Adipose tissue (tissue), 3 donors: ENCODE measurements around the gene C6orf163. TPM values are rescaled to one million over a fixed set of nuclear protein-coding genes. Genes with fewer than 3 reads are reported as not detected.

ENCODE experiments used
- H3K27ac ChIP-seq: one replicate; pipeline ENCODE4 v1.5.1; 2013; ENCODE audit warnings: low read depth, low read length
- WGBS, 3 donors: extraction: QIAGEN DNeasy Blood & Tissue Kit; methylation state at CpG; one replicate each; pipeline ENCODE4 v1.1.7; 2013; 5-methylcytosine and 5-hydroxymethylcytosine counted together
- polyA plus RNA-seq, 3 donors: library from polyadenylated mRNA; stranded (reverse); fragments of 200-250 nt; gene quantifications; one replicate each; pipeline ENCODE4 v1.2.3, GENCODE V29; 2013
- donor health status: healthy with polysubstance abuse.
- donor health status: Bipolar disorder and iron deficiency.
- donor health status: healthy.

The C6orf163 gene
- polyA plus RNA-seq, 3 donors, result 0.31 to 3.1 (median 0.34) TPM

DNA sequence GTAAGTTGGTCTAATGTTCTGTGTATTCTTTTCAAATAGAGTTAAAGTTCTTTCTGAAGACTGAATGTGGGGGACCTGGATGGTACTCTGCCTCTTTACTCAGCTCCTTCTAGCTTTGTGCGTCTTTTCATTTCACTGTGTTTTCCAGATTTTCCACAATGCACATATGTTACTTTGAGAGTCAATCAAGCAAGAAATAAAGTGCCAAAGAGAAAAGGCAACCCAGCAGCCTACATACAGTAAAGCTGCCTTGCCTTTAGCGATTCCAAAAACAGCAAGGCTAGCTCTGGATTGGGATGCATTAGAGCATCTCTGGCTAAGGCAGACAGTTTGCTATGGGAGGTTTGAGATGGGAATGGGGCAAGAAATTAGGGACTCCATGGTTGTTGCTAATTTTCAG is 5.3 kb downstream of the C6orf163 start:
- H3K27ac ChIP-seq, result no peak overlapping the region
- WGBS, 3 donors, result 95 to 100% (median 99%) methylated on average over 2 of the region's 2 CpGs

DNA sequence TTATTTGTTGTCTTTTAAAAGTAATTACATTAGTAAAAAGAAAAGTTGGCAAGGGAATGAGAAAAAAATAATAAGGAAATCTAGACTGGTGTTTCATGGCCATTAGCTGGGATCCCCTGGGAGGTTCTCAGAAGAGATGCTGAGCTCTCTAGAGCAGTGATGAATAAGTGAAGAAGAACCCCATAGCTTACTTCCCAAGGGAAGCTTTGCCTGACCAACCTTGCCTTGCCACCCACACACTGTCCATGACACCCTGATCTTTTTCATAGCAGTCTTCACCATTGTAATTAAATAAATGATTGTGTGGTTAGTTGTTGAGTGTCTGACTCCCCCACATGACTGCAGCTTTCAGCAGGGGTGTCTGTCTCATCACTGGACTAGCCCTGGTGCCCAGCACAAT is 5.9 kb downstream of the C6orf163 start:
- no peak overlapping the region for H3K27ac ChIP-seq

DNA sequence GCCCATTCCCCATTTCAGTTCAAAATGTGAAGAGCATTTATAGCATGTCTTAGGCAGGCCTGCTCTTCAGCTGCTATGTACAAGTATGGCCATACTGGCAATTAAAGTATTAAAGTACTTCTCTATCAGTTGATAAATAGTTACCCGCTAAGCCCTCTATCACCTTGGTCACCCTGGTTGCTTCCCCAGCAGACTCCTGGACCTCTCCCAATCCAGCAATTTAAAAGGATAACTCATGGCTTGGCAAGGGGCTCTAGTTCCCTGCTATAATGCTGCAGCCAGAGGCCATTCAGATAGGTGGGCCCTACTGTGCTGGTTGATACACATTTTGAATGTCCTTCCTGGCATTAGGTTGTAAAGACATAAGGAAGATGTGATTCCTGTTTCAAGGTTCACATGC is 7.0 kb downstream of the C6orf163 start:
- WGBS, 3 donors, result 92 to 100% (median 98%) methylated on average over 1 of the region's 1 CpG
- H3K27ac ChIP-seq, result no peak overlapping the region

DNA sequence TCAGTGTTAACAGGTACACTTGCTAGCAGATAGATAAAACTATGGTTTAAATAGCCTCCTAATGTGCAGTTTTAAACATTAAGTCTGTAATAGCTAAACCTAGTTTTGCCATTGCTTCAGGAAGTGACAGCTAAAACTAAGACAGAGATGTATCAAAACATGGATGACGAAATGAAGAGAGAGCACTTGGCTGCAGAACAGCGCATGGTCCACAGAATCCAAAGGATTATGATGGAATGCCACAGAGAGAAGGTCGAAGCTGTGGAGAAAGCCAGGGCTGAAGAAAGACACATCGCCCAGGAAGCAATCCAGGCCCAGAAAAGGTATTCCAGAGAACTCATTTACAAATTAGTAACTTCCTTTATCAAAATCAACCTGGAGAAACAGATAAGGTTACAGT is 11.6 kb downstream of the C6orf163 start:
- 95 to 98% (median 97%) methylated on average over 4 of the region's 4 CpGs for WGBS, 3 donors
- no peak overlapping the region for H3K27ac ChIP-seq

DNA sequence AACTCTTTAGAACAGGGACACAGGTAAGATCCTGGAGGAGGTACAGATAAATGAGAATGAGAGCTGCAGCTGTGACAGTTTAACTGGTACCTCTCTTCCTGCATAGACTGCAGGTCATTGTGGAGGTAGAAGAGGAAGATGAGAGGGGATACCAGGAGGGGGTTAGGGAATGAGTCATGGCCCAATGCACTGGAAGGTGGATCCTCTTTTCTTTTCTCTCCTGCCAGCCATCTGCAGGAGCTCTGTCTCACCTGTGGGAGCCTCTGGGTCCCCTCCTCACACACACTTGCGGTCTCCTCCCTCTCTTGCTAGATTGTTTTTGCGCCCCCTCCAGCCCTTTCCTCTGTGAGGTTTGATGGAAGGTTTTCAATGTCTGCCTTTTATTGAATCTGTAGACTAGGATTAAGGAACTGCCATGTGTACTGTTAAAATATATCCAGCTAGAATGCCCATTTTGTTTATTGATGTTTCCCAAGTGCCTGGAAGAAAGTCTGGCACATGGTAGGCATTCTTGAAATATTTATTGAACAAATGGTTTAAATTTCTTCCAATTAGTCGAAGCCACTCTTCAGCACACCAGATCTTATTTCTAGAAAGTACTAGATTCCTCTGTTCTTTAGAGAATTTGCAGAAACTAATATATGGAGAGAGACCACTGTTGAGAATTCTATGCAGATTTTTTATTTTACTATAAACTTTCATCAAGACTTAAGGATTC is 13.0 kb downstream of the C6orf163 start:
- no peak overlapping the region for H3K27ac ChIP-seq
- 86 to 97% (median 92%) methylated on average over 3 of the region's 3 CpGs for WGBS, 3 donors

DNA sequence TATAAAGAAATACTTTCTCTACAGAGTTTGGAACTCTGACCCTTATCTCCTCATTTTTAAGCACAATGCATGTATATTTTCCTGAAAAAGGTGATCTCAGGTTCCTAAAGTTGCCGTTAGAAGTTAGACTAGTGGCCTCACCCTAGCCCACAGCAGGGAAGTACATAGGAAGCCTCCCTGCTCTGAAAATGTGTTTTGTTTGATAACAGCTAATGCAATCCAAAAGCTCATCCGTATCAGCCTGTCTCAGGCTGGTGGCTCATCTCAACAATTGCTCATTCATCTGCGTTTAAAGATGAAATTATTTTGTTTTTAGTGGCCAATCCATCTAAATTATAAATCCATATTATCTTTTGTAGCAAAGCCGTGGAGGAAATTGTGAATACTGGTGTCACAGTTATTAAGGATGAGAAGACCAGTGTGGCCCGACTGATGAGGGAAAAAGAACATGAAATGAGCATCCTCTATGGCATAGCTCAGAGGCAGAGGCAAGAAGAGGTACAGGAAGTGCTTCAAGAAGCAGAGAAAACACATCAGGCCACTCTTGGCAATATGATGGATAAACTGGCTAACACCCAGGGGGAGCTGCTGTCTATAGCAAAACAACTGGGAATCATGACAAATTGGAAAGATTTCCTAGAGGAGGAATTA is 20.1 kb downstream of the C6orf163 start:
- no peak overlapping the region for H3K27ac ChIP-seq
- 77 to 84% (median 79%) methylated on average over 5 of the region's 5 CpGs for WGBS, 3 donors

DNA sequence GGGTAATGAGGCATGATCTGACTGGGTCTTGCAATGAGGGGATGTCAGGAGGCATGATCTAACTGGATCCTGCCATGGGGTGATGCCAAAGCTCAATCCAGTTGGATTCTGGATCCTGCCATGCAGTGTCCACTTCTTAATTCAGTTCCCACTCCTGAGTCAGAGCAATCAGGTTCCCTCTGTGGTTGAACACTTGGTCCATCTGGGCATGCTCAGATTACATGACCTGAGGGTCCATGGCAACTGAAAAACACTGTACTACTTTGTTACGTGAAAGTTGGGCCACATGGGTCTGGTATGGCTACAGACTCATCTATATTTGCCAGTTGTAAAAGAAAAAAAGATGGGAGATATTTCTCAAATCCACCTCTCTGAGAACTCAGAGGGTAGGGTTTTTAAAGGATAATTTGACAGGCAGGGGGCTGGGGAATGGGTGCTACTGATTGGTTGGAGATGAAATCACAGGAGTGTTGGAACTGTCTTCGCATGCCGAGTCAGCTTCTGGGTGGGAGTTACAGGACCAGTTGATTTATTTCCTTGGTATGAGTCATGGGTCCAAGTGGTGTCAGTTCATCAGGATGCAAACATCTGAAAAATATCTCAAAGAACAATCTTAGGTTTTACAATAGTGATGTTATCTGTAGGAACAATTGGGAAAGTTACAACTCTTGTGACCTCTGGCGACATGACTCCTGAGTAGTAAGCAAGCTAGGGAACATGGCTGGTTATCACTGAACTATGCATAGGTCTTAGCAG is 21.6 kb downstream of the C6orf163 start:
- WGBS, 3 donors, result 86 to 95% (median 90%) methylated on average over 4 of the region's 4 CpGs
- H3K27ac ChIP-seq, result no peak overlapping the region

DNA sequence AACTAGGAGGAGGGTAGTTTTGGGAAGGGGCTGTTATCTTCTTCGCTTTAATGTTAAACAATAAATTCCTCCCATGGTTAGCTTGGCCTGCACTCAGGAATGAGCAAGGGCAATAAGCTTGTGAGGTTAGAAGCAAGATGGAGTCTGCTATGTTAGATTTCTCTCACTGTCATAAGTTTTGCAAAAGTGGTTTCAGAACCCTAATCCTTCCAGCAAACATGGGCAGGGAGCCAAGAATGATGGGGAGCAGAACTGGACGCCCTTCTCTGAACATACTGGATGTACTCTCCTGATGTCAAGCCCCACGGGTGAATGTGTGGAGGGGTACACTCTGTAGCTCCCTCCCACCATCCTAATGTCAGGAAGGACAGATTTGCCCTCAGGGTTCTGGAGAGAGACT is 22.3 kb downstream of the C6orf163 start:
- WGBS, 3 donors, result 83 to 93% (median 84%) methylated on average over 3 of the region's 3 CpGs
- H3K27ac ChIP-seq, result no peak overlapping the region

DNA sequence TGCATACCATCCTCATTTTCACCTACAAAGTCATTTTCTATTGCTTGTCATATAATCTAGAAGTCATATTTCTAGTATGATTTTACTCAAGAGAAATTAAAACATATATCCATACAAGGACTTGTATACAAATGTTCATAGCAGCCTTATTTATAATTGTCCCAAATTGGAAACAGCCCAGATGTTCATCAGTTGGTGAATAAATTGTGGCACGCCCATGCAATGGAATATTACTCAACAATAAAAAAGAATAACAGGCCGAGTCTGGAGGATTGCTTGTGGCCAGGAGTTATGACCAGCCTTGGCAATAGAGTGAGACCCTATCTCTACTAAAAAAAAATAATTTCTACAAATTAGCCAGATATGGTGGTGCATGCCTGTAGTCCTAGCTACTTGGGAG is 28.8 kb downstream of the C6orf163 start:
- no peak overlapping the region for H3K27ac ChIP-seq
- 96 to 100% (median 98%) methylated on average over 2 of the region's 2 CpGs for WGBS, 3 donors

DNA sequence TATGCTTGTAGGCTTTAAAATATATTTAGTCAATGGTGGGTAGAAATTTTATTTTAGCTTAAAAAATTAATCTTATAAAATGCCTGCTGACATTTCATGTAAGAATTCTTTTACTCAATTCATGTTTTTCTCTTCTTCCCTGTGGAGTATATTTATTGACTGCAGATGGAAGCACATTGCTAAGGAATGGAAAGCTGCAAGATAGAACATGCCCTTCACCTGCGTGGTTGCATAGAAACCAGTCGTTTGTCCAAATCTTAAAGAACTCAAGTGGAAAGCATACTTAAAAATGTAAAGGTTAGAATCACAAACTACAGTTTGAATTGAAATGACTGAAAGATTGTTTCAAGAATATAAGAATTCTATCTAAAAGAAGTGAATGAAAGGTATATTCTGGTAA is 30.7 kb downstream of the C6orf163 start:
- 89 to 99% (median 90%) methylated on average over 2 of the region's 2 CpGs for WGBS, 3 donors
- no peak overlapping the region for H3K27ac ChIP-seq

DNA sequence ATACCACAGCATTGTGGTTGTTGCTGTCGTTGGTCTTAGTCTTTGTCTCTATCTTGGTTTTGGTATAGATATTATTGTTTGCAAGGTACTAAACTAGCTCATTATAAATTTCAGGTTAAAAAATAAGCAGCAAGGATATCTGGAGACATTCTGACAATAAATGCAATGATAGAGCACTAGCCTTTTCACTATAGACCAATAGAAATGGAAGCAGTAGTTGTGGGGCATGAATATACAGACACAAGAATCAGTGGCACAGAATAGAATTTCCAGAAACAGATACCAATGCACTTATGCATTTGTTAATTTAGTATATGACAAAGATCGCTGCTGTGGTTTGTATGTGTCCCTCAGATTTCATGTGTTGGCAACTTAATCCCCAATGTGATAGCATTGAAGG is 32.0 kb downstream of the C6orf163 start:
- H3K27ac ChIP-seq, result no peak overlapping the region
- 94 to 97% (median 96%) methylated on average over 2 of the region's 2 CpGs for whole genome bisulfite sequencing, 3 donors

DNA sequence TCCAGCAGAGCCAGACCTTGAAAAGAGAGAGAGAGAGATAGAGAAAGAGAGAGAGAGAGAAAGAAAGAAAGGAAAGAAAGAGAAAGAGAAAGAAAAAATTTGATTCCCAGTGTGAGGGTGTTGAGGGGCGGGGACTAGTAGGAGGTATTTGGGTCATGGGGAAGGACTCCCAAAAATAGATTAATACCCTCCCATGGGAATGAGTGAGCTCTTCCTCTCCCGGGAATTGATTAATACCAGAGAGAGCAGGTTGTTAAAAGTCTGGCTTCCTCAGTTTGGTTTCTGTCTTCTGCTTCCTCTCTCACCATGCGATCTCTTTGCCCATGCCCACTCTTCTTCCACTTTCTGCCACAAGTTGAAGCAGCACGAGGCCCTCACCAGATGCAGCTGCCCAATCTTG is 34.3 kb downstream of the C6orf163 start:
- 61 to 89% (median 70%) methylated on average over 4 of the region's 4 CpGs for WGBS, 3 donors
- no peak overlapping the region for H3K27ac ChIP-seq

DNA sequence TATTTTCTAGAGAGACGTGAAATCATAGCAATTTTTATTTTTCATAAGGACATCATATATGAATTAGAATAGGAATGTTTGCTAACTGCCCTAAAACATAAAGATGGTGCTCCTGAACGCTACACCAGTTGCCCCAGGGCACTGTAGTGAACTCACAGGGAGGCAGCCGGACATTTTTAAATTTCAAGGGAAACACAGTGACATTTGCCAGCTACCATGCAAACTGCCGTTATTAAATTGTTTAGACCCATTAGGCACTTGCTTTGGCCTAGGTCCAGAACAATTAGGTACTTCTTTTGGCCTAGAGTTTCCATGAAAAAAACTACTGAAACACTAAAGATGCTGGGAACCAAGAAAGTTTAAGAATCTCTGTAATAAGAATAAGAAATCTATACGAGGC is 38.2 kb downstream of the C6orf163 start:
- H3K27ac ChIP-seq, result no peak overlapping the region
- 87 to 91% (median 88%) methylated on average over 5 of the region's 5 CpGs for WGBS, 3 donors

DNA sequence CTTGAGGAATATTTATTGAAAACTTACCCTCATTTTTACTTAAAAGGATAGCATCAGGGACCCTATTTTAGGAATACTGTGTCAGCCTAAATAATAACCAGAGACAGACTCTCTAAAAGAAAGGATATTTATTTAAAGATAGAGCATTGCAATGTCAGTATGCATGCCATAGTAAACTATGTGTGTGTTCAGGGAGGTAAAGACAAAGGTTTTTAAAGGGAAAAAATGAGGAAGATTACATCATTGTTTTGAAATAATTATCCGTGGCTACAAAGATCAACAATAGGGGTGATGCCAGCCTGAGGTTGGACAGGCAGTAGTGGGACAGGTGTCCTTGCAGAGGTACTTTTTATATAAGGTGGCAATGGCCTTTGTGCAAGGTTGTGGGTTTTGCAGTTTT is 39.4 kb downstream of the C6orf163 start:
- H3K27ac ChIP-seq, result no peak overlapping the region
- 29 to 76% (median 31%) methylated on average over 1 of the region's 1 CpG for WGBS, 3 donors

DNA sequence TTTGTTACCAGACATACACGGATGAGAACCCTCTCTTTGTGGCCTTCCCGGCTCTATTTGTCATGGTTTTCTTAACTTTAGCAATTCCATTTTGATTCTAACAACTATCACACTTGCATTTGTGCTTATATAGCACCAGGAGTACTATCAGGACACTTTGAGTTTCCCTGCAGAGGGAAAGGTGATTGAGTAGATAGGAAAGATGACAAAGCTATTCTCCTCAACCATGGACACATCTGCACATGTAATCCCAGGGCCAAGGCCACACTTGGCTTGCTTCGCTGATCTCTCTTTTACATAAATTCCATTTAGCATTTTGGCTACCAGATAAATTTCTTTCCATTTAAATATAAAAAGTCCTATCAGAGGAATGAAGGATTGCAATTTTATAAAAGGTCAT is 39.8 kb downstream of the C6orf163 start:
- no peak overlapping the region for H3K27ac ChIP-seq
- WGBS, 3 donors, result 90 to 92% (median 91%) methylated on average over 3 of the region's 3 CpGs

DNA sequence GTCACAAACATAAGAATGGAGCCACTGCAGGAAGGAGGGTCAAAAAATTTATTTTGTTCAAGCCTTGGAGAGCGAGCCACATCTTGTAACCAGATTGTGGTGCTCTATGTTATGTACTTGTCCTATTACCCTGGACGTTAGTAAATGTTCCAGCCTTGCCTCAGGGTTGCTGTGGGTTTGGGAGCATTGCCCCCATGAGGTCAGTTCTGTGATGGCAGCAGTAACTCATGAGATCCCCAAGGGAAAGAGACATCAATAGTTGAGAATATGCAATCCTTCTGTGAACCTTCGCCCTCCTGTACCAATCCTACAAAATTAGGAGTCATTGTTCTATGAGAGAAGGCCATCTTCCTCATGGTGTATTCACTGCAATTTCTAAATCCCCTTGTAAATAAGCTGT is 46.7 kb downstream of the C6orf163 start:
- 54 to 63% (median 55%) methylated on average over 3 of the region's 3 CpGs for WGBS, 3 donors
- no peak overlapping the region for H3K27ac ChIP-seq

DNA sequence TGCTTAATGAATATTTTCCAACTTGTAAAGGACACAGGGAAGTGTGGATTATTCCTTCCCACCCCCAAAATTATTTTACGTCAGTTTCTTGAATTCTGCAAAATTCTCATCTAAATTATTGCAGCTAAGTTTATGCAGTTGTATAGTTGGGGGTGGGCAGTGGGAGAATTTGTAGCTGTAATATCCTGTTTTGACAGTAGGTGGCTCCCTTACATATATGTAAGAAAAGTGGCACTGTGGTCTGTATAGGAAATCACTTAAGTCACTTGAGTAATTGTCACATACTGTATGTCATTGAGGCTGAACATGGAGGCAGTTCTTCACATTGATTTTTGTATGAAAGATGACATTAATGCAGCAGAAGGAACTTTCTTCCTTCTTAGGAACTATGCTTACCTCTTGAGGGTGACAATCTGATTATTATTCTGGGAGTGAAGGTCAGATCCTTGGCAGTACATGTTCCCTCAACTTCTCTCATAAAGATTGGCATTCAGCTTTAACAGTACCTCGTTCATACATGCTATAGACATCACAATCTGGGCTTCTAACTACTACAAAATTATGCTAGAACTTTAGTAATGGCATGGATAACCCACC is 48.5 kb downstream of the C6orf163 start:
- 1 to 7% (median 7%) methylated on average over 2 of the region's 2 CpGs for WGBS, 3 donors
- H3K27ac ChIP-seq, result no peak overlapping the region

DNA sequence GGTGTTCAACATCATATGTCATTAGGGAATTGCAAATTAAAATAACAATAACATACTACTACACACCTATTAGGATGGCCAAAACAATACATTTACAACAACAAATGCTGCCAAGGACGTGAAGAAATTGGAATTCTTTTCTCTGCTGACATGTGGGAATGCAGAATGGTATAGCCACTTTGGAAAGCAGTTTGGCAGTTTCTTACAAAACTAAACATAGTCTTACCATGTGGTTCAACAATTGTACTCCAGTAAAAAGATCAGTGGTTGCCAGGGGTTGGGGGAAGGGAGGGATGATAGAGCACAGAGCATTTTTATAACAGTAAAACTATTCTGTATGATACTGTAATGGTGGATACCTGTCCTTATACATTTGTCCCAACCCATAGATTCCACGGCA is 50.8 kb downstream of the C6orf163 start:
- 73 to 86% (median 77%) methylated on average over 2 of the region's 2 CpGs for WGBS, 3 donors
- H3K27ac ChIP-seq, result no peak overlapping the region
